Jurkat, Clone E6-1 (cell line): ENCODE measurements around the gene TEX2.
"Not testable (repeated sequence)": the region's sequence is repeated elsewhere in the genome, so short reads cannot be mapped to it uniquely, and the experiment has no call there.

Experiments used
- DNase-seq: peaks from one replicate; pipeline ENCODE4 v3.0.0-alpha.2; 2011; ENCODE audit warnings: low read depth, low spot score
- H3K4me3 ChIP-seq: 2 replicates; pipeline ENCODE4 v1.5.1; 2011; ENCODE audit warnings: mild to moderate bottlenecking, low read length, control low read depth, moderate library complexity

TEX2 gene

DNA sequence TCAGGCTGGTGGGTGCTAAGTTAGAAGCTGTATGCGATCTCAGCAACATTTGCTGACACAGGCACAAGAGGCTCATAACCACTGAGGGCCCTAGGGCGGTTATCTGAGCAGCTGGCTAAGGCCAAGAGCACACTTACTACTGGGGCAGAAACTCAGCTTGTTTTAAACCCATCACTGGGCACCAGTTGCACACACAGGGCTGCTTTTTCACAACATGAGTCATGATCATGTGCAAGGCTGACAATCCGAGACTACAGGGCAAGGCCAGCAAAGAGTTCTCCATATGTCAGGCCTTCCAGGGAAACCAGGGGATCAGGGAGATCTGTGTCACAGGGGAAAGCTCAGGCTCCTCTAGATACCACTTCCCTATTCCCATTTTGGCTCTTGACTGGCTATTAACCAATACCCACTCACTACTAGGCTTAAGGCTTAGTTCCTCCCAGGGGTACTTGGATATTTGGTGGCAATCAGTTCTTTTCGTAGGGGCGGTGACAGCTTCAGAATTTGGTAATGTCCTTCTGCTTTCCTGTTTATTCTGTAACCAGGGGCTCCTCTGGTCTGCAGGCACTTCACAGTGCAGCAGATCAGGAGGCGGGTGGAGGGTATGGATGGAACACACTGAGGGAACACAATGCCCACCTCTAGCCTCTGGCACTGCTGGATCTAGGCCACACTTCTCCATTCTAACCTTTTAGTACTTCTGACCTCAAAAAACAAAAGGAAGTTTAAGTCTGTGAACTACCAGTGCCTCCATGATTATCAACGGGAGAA lies 88.2 kb downstream of the TEX2 start:
- no peak overlapping the region for H3K4me3 ChIP-seq
- DNase-seq, result no peak

DNA sequence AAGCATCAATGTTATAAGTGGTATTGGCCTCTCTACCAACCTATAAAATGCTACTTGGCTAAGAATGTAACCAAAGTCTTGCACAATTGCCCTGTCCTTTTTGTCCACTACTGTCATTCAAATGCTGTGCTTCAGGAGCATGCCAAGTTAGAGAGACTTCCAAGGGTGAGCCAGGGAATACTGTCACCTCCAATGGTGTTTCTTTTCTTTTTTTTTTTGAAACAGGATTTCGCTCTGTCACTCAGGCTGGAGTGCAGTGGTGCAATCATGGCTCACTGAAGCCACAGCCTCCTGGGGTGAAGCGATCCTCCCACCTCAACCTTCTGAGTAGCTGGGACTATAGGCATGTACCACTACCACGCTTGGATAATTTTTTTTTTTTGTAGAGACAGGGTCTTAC lies 89.4 kb downstream of the TEX2 start:
- no peak overlapping the region for H3K4me3 ChIP-seq
- no peak for DNase-seq

DNA sequence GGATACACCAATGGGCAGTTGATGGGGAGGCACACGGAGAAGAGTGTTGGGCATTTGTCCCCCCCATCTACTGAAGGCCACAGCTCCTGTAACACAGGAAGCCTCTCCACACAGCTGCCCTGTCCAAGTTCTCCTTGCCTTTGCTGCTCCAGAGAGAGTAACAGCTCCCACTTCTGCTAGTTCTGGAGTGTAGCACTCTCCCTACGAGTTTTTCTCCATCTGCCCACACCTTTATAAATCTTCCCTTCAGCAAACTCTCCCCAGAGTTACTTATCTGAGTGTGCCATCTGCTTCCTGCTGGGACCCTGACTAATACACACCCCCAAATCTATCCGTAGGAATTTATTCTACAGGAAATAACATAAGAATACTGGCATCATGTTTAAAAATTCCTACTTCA lies 90.5 kb downstream of the TEX2 start:
- H3K4me3 ChIP-seq, result no peak overlapping the region
- DNase-seq, result no peak

DNA sequence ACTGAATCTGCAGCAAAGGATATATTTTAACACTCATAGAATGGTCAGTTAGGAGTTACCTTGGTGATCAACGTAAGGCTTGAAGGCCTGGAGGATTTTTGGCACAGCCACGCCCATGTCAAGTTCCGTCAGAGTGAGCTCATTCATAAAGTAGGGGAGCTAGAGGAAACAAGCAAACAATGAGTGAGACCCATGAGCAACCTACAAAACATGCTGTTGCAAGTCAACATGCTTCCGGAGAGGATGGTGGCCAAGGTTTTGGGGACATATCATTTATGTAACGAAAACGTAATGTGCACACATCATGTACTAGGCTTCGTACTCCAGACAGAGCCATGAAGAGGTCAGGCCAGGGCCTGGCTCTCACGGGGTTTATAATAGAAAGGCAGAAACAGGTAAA lies 92.0 kb downstream of the TEX2 start:
- no peak for DNase-seq
- no peak overlapping the region for H3K4me3 ChIP-seq

DNA sequence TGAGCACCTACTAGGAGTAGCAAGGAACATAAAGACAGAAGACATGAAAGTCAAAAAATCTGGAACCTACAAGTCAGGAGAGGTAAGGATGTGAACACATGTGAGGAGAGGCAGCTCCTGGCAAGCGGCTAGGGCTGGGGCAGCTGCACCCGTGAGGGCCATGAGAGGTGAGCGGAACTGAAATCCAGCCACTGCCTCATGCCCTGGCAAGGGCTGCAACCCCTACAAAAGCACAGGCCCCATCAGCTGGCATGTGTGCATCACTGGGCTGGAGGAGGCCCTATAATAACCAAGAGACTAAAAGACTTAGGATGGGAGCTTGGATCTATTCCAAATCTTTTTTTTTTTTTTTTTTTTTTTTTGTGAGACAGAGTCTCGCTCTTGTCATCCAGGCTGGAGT lies 92.8 kb downstream of the TEX2 start:
- no peak for DNase-seq
- no peak overlapping the region for H3K4me3 ChIP-seq

GRCh38 chr17:64167666-64168065 lies 95.4 kb downstream of the TEX2 start:
- not testable (repeated sequence) for H3K4me3 ChIP-seq, DNase-seq

- no peak for DNase-seq
- H3K4me3 ChIP-seq, result no peak overlapping the region
These were observed 96.2 kb downstream of the TEX2 start for GRCh38 chr17:64166876-64167275.

DNA sequence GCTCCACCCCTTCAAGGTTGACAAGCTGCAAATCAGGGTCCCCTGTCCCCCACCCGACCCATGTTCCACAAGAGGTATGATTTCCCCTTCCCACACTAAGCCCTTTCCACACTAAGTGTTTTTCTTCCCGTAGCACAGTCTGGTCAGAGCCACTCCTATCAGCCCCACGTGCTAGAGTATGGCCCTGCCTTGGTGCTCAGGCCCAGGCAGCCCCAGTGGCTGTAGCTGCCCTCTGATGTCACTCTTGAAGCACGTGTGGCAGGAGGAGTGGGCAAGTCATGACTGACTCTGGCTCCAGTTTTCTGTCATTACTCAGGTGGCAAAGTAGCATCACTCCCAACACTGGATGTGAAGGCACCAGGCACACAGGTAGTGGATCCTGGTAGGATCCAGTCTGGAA lies 97.7 kb downstream of the TEX2 start:
- no peak for DNase-seq
- no peak overlapping the region for H3K4me3 ChIP-seq

GRCh38 chr17:64164596-64165285 lies 98.3 kb downstream of the TEX2 start:
- no peak overlapping the region for H3K4me3 ChIP-seq
- no peak for DNase-seq

DNA sequence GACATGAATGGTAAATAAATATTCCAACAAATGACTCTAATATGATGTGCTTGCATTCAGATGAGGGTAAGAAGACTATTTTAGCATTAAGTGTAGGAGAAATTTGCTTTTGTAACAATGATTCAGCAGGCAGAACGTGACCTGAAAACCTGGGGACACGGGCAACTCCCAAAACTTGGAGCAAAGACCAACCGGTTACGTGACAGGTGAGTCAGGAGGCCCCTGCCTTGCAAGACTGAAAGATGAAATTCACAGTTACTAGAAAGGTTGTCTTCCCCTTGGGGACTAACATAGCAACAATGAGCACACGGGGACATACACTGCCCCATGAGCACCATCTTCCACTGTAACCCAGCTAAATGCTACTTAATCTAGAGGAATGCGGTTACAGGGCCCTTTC lies 99.6 kb downstream of the TEX2 start:
- H3K4me3 ChIP-seq, result no peak overlapping the region
- DNase-seq, result no peak

GRCh38 chr17:64162554-64162953 lies 100.5 kb downstream of the TEX2 start:
- no peak for DNase-seq
- no peak overlapping the region for H3K4me3 ChIP-seq

GRCh38 chr17:64161380-64162176 lies 101.5 kb downstream of the TEX2 start:
- DNase-seq, result no peak
- H3K4me3 ChIP-seq, result no peak overlapping the region

GRCh38 chr17:64160378-64160777 lies 102.7 kb downstream of the TEX2 start:
- no peak for DNase-seq

GRCh38 chr17:64158831-64159590 lies 104.0 kb downstream of the TEX2 start:
- H3K4me3 ChIP-seq, result no peak overlapping the region
- DNase-seq, result no peak

More at GRCh38 chr17:64160378-64160777, 102.7 kb downstream of the TEX2 start:
- H3K4me3 ChIP-seq, result no peak overlapping the region

DNA sequence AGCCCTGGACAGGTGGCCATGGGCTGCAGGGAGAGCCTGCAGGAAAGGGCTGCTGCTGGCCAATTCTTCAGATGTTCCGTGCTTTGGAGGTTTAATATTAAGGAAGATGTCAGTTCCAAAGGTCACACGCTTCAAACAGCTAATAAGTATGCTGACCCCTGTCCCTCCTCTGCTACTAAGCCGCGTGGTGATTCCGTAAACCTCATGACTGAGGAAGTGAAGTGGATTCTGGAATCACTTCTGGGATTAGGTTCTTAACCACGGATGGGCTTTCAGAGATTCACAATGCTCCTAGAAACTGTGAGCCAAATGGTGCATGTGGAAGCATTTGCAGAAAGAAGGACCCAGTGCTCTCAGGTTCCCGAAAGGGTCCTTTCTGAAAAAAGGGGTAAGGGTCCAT lies 104.7 kb downstream of the TEX2 start:
- no peak for DNase-seq
- H3K4me3 ChIP-seq, result no peak overlapping the region

DNA sequence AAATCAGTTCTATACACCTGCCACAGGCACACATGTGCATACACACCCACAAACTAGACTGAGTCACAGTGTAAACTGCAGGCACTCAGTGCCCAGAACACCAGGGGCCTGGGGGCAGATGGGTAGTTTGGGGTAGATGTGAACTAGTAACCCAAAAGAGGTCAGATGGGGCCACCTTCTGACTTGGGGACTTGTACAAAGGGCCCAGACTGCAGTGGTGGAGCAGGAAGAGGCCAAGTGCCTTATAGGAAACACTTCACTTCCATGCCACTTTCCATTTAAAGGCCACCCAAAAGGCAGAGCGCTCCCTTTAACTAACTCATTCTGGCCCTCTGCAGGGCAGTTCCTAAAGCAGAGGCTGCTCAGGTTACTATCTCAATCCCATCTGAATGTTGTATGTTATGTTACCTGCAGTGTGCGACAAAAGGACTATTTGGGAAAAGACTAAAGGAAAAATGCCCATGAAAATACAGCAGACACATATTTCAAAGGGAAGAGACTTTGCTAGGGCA lies 105.3 kb downstream of the TEX2 start:
- DNase-seq, result no peak
- H3K4me3 ChIP-seq, result no peak overlapping the region

DNA sequence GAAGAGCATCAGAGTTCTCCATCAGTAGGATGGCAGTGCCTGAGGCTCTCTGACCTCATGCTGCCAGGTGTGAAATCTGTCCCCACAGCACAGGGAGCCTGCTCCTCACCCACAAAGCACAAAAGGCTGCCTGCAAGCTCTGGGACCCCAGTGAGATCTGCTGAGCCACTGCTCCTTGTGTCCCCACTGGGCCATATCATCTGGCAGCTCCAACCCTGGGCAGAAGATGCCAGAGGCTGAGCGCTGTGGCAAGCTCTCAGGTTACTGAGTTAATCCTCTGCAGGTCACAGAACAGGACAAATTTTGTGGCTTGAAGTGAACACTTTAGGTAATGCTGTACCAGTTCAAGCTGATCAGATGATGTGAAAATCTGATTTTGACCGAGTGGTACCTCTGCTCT lies 106.4 kb downstream of the TEX2 start:
- DNase-seq, result no peak
- H3K4me3 ChIP-seq, result no peak overlapping the region

- no peak overlapping the region for H3K4me3 ChIP-seq
- DNase-seq, result no peak
These were observed 107.1 kb downstream of the TEX2 start for GRCh38 chr17:64155751-64156544.
